ENCODE measurements around the gene DIS3L2. TPM values are rescaled to one million over a fixed set of nuclear protein-coding genes. Genes with fewer than 3 reads are reported as not detected.
"Not testable (repeated sequence)": the region's sequence is repeated elsewhere in the genome, so short reads cannot be mapped to it uniquely, and the experiment has no call there.

The DIS3L2 gene
- polyA plus RNA-seq, 3 donors from 2014 or later, result 7.6 to 22.5 (median 8.1) TPM

- not testable (repeated sequence) for H3K4me3 Mint-ChIP-seq; H3K27me3 Mint-ChIP-seq (ENCODE audit: low read depth in 3 of 3); H3K4me1 Mint-ChIP-seq; DNase-seq; H3K27ac Mint-ChIP-seq; H3K9me3 Mint-ChIP-seq; H3K36me3 Mint-ChIP-seq
Observed at GRCh38 chr2:232378735-232379151, 417.2 kb downstream of the DIS3L2 start, which contains the start of gene ALPP. Gene ALPP, plus strand, starts transcription at chr2:232378751. Its CDS starts 52 bp downstream, at chr2:232378803.

- H3K27me3 Mint-ChIP-seq (ENCODE audit: low read depth in 3 of 3); DNase-seq; H3K36me3 Mint-ChIP-seq; H3K27ac Mint-ChIP-seq; H3K4me3 Mint-ChIP-seq; H3K9me3 Mint-ChIP-seq; H3K4me1 Mint-ChIP-seq: not testable (repeated sequence)
Observed at GRCh38 chr2:232379610-232380590, 418.4 kb downstream of the DIS3L2 start.

- H3K9me3 Mint-ChIP-seq; H3K4me1 Mint-ChIP-seq; H3K27ac Mint-ChIP-seq; DNase-seq; H3K4me3 Mint-ChIP-seq; H3K36me3 Mint-ChIP-seq; H3K27me3 Mint-ChIP-seq (ENCODE audit: low read depth in 3 of 3): not testable (repeated sequence)
Observed at GRCh38 chr2:232381204-232382031, 419.9 kb downstream of the DIS3L2 start.

- Mint-ChIP-seq H3K27ac (no peak overlapping the region), H3K4me1 (no peaks in the 10 kb centered on the region), H3K36me3 (no peaks in the 10 kb centered on the region), H3K9me3 (no peaks in the 10 kb centered on the region), H3K27me3 (ENCODE audit: low read depth in 3 of 3) (peaks cover 2 to 7% (median 7%) of the 10 kb centered on the region in 3 donors), H3K4me3 (no peak overlapping the region)
- DNase-seq, result no peak
Observed at GRCh38 chr2:232382331-232383225, 421.1 kb downstream of the DIS3L2 start.

GRCh38 chr2:232384466-232384865, 423.0 kb downstream of the DIS3L2 start:
- Mint-ChIP-seq H3K27me3 (ENCODE audit: low read depth in 3 of 3) (peaks cover 2 to 7% (median 7%) of the 10 kb centered on the region in 3 donors), H3K4me3 (no peak overlapping the region), H3K27ac (no peak overlapping the region), H3K9me3 (no peaks in the 10 kb centered on the region), H3K36me3 (peaks cover 0 to 3% (median 0%) of the 10 kb centered on the region in 3 donors), H3K4me1 (no peaks in the 10 kb centered on the region)
- DNase-seq, result no peak

- H3K4me3 Mint-ChIP-seq; H3K4me1 Mint-ChIP-seq; H3K36me3 Mint-ChIP-seq; H3K9me3 Mint-ChIP-seq; H3K27me3 Mint-ChIP-seq (ENCODE audit: low read depth in 3 of 3); H3K27ac Mint-ChIP-seq; DNase-seq: not testable (repeated sequence)
Observed at GRCh38 chr2:232385058-232385457, 423.5 kb downstream of the DIS3L2 start.

GRCh38 chr2:232385660-232386489, 424.4 kb downstream of the DIS3L2 start:
- Mint-ChIP-seq H3K27ac (no peak overlapping the region), H3K9me3 (no peaks in the 10 kb centered on the region), H3K36me3 (peaks cover 0 to 3% (median 0%) of the 10 kb centered on the region in 3 donors), H3K27me3 (ENCODE audit: low read depth in 3 of 3) (peaks cover 3 to 9% (median 7%) of the 10 kb centered on the region in 3 donors), H3K4me1 (no peaks in the 10 kb centered on the region), H3K4me3 (no peak overlapping the region)
- DNase-seq, result no peak

GRCh38 chr2:232386490-232386739, 424.9 kb downstream of the DIS3L2 start:
- no peak overlapping the region for H3K27ac Mint-ChIP-seq

More at GRCh38 chr2:232386490-232386739, 424.9 kb downstream of the DIS3L2 start:
- DNase-seq, result no peak
- Mint-ChIP-seq H3K9me3 (no peaks in the 10 kb centered on the region), H3K4me1 (no peaks in the 10 kb centered on the region), H3K27me3 (ENCODE audit: low read depth in 3 of 3) (peaks cover 3 to 9% (median 7%) of the 10 kb centered on the region in 3 donors), H3K4me3 (no peak overlapping the region), H3K36me3 (peaks cover 0 to 3% (median 0%) of the 10 kb centered on the region in 3 donors)

Other genes starting within 250 kb of the DIS3L2 start
- 10 to 100 TPM; 62.2 to 84.5 (median 72.6) TPM for gene PDE6D, start 180.4 kb upstream of the DIS3L2 start, polyA plus RNA-seq
- gene COPS7B, start 175.3 kb upstream of the DIS3L2 start, polyA plus RNA-seq, result 10 to 100 TPM; 23.2 to 29.0 (median 28.9) TPM
- under 1 TPM in 1 of 3 donors, not detected in 2; 0.33 TPM for gene NPPC, start 35.3 kb upstream of the DIS3L2 start, polyA plus RNA-seq